Measurements from ENCODE around the gene OR3A2. TPM values are rescaled to one million over a fixed set of nuclear protein-coding genes. Genes with fewer than 3 reads are reported as not detected.
A peak's percentile ranks its signal among the peaks of the same experiment; 100 is the strongest.

OR3A2 gene
- total and polyA plus RNA-seq, 2 of the 13 experiments (the other 11 are each of a cell fraction or from before 2014, with no cell fraction given): not detected

- H3K4me1 ChIP-seq (ENCODE audit: insufficient read depth, low read length): no peaks in the 10 kb centered on the region
- peak; percentile 47; the same call in 1 of the 2 replicates for TF ChIP-seq ZNF512 (CRISPR knock-in tag; IDR thresholded peaks at IDR 0.05)
- no peak for TF ChIP-seq ZNF652 (CRISPR knock-in tag; IDR thresholded peaks at IDR 0.05; ENCODE audit: borderline replicate concordance, low read depth)
- TF ChIP-seq ZBED4 (CRISPR knock-in tag; IDR thresholded peaks at IDR 0.05; ENCODE audit: borderline replicate concordance): no peak
- no peak for TF ChIP-seq PAXIP1 (CRISPR knock-in tag; conservative IDR thresholded peaks at IDR 0.05)
- no peak for FAIRE-seq
- H3K4me3 ChIP-seq (replicated peaks in 1 of 3; ENCODE audit: insufficient read depth in 1 of 3, low read depth in 2 of 3, low read length in 3 of 3): no peak overlapping the region
- 18% methylated on average over 1 of the region's 1 CpG for WGBS (ENCODE audit: low lambda C conversion rate)
- intact Hi-C loops (cut with micrococcal nuclease; ENCODE audit: unreplicated experiment) (no loop called here), in situ Hi-C loops (cut with HindIII; ENCODE audit: extremely low pct_ligation_motif_present, low pct_unique_long_range_greater_than_20kb) (no loop called here)
- no peak overlapping the region for H2AFZ ChIP-seq (ENCODE audit: low read length)
- no peak overlapping the region for H3K4me2 ChIP-seq (ENCODE audit: low read depth, low read length)
- H3K27me3 ChIP-seq (ENCODE audit: control insufficient read depth in 1 of 2, insufficient read depth in 2 of 2, low read length in 2 of 2): peaks cover 7 to 29% of the 10 kb centered on the region in 2 experiments; a peak in 4 of 5 replicates
- no peaks in the 10 kb centered on the region for H3K36me3 ChIP-seq (replicated peaks in 1 of 2; ENCODE audit: control insufficient read depth in 1 of 2, insufficient read depth in 2 of 2, low read length in 2 of 2)
- ChIA-PET POLR2A (no interaction called here), CTCF (ENCODE audit: low intra/inter-chr PET ratio, low total read pairs) (no interaction called here)
- H3K79me2 ChIP-seq (ENCODE audit: insufficient read depth, low read length): no peaks in the 10 kb centered on the region
- no peak for ATAC-seq
- no peak for DNase-seq (ENCODE audit: low spot score)
- BruUV-seq (replicated peaks): no TSS peak
- H3K27ac ChIP-seq (ENCODE audit: extremely low read length, insufficient read depth, low read length): no peak overlapping the region
- no peak overlapping the region for H3K9ac ChIP-seq (ENCODE audit: insufficient read depth, low read depth, low read length)
- no peaks in the 10 kb centered on the region for H3K9me3 ChIP-seq (ENCODE audit: low read length)
- H4K20me1 ChIP-seq (ENCODE audit: insufficient read depth, low read length): no peaks in the 10 kb centered on the region
Measured at GRCh38 chr17:3260163-3260562, 125.9 kb downstream of the OR3A2 start.
